Upper lobe of right lung (tissue), 1 donor: Measurements from ENCODE around the gene HERC2. TPM values are rescaled to one million over a fixed set of nuclear protein-coding genes. Genes with fewer than 3 reads are reported as not detected.

Experiments
- ATAC-seq: fragments of 200-7000 bp; cut with Tn5 transposase; one replicate; pipeline ENCODE4 v1.9.1; 2020; ENCODE audit warnings: mild to moderate bottlenecking, moderate library complexity
- DNase-seq: peaks from one replicate; pipeline ENCODE4 v3.0.0-alpha.2; 2020
- H3K27ac ChIP-seq: fragments of 200-600 bp; one replicate; pipeline ENCODE4 v1.8.0; 2022
- H3K27me3 ChIP-seq: fragments of 200-600 bp; one replicate; pipeline ENCODE4 v1.8.0; 2022; ENCODE audit warnings: mild to moderate bottlenecking
- H3K36me3 ChIP-seq: fragments of 200-600 bp; one replicate; pipeline ENCODE4 v1.8.0; 2022
- H3K4me1 ChIP-seq: fragments of 200-600 bp; one replicate; pipeline ENCODE4 v1.8.0; 2022
- H3K4me3 ChIP-seq: fragments of 200-600 bp; one replicate; pipeline ENCODE4 v1.8.0; 2022; ENCODE audit warnings: mild to moderate bottlenecking
- H3K9me3 ChIP-seq: fragments of 200-600 bp; one replicate; pipeline ENCODE4 v1.8.0; 2022
- intact Hi-C: fragments of 100-400 bp; cut with DNase I; formaldehyde crosslinking; loops from one replicate; pipeline ENCODE4 v1.11.0; 2022
- total RNA-seq: library from RNA; stranded (reverse); fragmentation: NEBNext Ultra II Directional; extraction: Animal tissue kit (Norgen Biotek cat#: 25700); gene quantifications from one replicate; pipeline ENCODE4 v1.2.1, GENCODE V29; 2021
- TF ChIP-seq, protein P1 (sequence below): fragments of 200-600 bp; IDR thresholded peaks from one replicate; pipeline ENCODE4 v1.8.0; 2022; ENCODE audit warnings: antibody characterized with exemption
- donor health status: DM: no; HTN: yes; CAD: no; lungs with severe emphysema.

The HERC2 gene
- total RNA-seq, 1 donor from 2014 or later, result 56.9 TPM

DNA sequence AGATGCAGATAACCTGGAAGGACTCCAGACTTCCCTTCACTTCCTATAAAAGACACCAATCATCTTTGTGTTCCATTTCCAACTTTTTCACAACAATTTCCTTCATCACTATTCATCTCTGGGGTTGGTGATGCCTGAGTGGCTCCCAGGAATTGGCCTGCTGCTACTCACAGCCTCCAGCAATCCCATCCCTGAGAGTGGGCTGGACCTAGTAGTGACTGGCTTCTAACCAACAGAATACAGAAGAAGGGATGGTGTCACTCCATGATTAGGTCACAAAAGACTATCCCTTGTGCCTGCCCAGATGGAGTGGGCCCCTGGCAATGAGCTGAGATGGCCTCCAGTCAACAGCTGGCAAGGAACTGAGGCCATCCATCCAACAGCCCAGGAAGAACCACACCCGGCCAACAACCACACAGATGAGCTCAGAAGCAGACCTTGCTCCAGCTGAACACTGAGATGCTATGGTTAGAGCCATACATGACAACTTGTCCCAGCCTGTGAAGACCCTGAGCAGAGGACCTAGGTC lies 243.7 kb downstream of the HERC2 start:
- H3K4me1 ChIP-seq, result no peaks in the 10 kb centered on the region
- no peak overlapping the region for H3K27ac ChIP-seq
- TF ChIP-seq, protein P1, sequence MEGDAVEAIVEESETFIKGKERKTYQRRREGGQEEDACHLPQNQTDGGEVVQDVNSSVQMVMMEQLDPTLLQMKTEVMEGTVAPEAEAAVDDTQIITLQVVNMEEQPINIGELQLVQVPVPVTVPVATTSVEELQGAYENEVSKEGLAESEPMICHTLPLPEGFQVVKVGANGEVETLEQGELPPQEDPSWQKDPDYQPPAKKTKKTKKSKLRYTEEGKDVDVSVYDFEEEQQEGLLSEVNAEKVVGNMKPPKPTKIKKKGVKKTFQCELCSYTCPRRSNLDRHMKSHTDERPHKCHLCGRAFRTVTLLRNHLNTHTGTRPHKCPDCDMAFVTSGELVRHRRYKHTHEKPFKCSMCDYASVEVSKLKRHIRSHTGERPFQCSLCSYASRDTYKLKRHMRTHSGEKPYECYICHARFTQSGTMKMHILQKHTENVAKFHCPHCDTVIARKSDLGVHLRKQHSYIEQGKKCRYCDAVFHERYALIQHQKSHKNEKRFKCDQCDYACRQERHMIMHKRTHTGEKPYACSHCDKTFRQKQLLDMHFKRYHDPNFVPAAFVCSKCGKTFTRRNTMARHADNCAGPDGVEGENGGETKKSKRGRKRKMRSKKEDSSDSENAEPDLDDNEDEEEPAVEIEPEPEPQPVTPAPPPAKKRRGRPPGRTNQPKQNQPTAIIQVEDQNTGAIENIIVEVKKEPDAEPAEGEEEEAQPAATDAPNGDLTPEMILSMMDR, result no peak
- no peaks in the 10 kb centered on the region for H3K9me3 ChIP-seq
- no peaks in the 10 kb centered on the region for H3K36me3 ChIP-seq
- ATAC-seq (no peak), DNase-seq (no peak)
- intact Hi-C loops, result no loop called here
- no peak overlapping the region for H3K4me3 ChIP-seq
- H3K27me3 ChIP-seq, result no peaks in the 10 kb centered on the region

DNA sequence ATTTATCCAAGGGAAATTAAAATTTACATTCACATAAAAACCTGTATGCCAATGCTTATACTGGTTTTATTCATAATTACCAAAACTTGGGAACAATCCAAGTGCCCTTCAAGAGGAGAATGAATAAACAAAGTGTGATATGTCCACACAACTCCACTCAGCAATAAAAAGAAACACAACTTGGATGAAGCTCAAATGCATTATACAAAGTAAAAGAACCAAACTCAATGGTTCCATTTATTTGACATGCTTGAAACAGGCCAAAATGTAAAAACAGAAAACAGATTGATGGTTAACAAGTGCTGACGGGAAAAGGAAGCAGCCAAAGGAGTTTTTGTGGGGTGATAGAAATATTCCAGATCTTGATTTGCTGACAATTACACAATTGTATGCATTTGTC lies 246.4 kb downstream of the HERC2 start:
- Histone ChIP-seq H3K9me3 (no peaks in the 10 kb centered on the region), H3K27me3 (no peaks in the 10 kb centered on the region), H3K36me3 (no peaks in the 10 kb centered on the region), H3K4me3 (no peak overlapping the region), H3K4me1 (no peaks in the 10 kb centered on the region), H3K27ac (no peak overlapping the region)
- ATAC-seq, result no peak
- no peak for DNase-seq
- intact Hi-C loops, result no loop called here
- TF ChIP-seq, protein P1, result no peak

DNA sequence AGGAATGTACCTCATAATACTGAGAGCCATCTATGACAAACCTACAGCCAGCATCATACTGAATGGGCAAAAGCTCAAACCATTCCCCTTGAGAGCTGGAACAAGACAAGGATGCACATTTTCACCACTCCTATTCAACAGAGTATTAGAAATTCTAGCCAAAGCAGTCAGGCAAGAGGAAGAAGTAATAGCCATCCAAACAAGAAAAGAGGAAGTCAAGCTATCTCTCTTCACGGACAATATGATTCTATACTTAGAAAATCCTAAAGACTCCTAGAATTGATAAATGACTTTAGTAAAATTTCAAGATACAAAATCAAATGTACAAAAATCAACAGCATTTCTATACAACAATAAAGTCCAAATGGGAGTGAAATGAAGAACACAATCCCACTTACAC lies 253.0 kb downstream of the HERC2 start:
- TF ChIP-seq, protein P1, result no peak
- no peak for DNase-seq
- H3K27ac ChIP-seq, result no peak overlapping the region
- no peaks in the 10 kb centered on the region for H3K36me3 ChIP-seq
- H3K4me3 ChIP-seq, result no peak overlapping the region
- intact Hi-C loops, result no loop called here
- H3K9me3 ChIP-seq, result no peaks in the 10 kb centered on the region
- H3K4me1 ChIP-seq, result no peaks in the 10 kb centered on the region
- ATAC-seq, result no peak
- no peaks in the 10 kb centered on the region for H3K27me3 ChIP-seq

DNA sequence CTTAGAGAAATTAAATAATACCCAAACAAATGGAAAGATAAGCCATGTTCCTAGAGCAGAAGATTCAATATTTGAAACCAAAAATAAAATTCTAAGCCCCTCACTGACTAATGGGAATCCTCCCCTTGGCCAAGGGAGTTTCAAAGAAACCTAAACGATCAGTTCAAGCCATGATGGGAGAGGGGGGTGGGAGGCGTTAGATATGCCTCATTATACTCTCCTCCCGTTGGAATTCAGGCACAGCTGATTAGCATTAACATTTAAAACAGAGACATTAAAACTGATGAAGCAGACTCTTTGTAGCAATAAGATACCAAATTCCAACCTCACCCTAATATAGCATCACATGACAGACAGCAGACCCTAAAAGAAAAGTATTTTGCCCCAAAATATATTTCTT lies 255.7 kb downstream of the HERC2 start:
- H3K9me3 ChIP-seq, result no peaks in the 10 kb centered on the region
- DNase-seq (no peak), ATAC-seq (no peak)
- H3K4me3 ChIP-seq, result no peak overlapping the region
- no peaks in the 10 kb centered on the region for H3K4me1 ChIP-seq
- TF ChIP-seq, protein P1, result no peak
- no peak overlapping the region for H3K27ac ChIP-seq
- H3K27me3 ChIP-seq, result no peaks in the 10 kb centered on the region
- no peaks in the 10 kb centered on the region for H3K36me3 ChIP-seq
- intact Hi-C loops, result no loop called here

Other genes starting within 250 kb of the HERC2 start
- gene OCA2, start 222.9 kb downstream of the HERC2 start, total RNA-seq, result 0.55 TPM
- gene GOLGA6L24, start 35.9 kb upstream of the HERC2 start, total RNA-seq, result not detected
- gene GOLGA8F, start 56.5 kb upstream of the HERC2 start, total RNA-seq, result not detected
- not detected for gene GOLGA8G, start 210.8 kb upstream of the HERC2 start, total RNA-seq
- gene GOLGA6L25, start 231.4 kb upstream of the HERC2 start, total RNA-seq, result not detected